Adrenal gland (tissue), 5 donors: ENCODE data around the gene LUC7L3.

Experiments used
- CTCF ChIP-seq, 6 experiments: fragments of 450-650 bp in 4 of 6; fragments of 200-600 bp in 2 of 6; sonication (generic) in 1 of 6; IDR thresholded peaks; 1 replicate in 5 of 6; 2 replicates in 1 of 6; pipeline versions ENCODE4 v1.5.1 to v1.8.0; 2016 to 2021; ENCODE audit warnings: antibody characterized with exemption in 6 of 6, mild to moderate bottlenecking in 2 of 6, moderate library complexity in 1 of 6
- POLR2A ChIP-seq, 2 donors: fragments of 450-650 bp; IDR thresholded peaks; one replicate each; pipeline ENCODE4 v1.6.1; 2017; ENCODE audit warnings: antibody characterized with exemption in 2 of 2, mild to moderate bottlenecking in 2 of 2, moderate library complexity in 1 of 2
- donor health status: DM: no; HTN: no; CAD: no.

- TF ChIP-seq CTCF (IDR thresholded peaks at IDR 0.05) (no peak), POLR2A (IDR thresholded peaks at IDR 0.05) (no peak)
Measured at GRCh38 chr17:50739098-50739497, 19.7 kb downstream of the LUC7L3 start.
